ENCODE results near the gene SERINC4.

SERINC4 gene

GRCh38 chr15:43748376-43748775 lies 51.6 kb downstream of the SERINC4 start:
- no peak for DNase-seq

- peak; percentile 86 for DNase-seq
Measured at GRCh38 chr15:43746903-43747309, 53.1 kb downstream of the SERINC4 start.

- DNase-seq, result peak; percentile 96
Measured at GRCh38 chr15:43746245-43746902, 53.6 kb downstream of the SERINC4 start, which contains the start of gene PDIA3. TSS of gene PDIA3 (plus strand) at chr15:43746438. CDS start at chr15:43746540, 102 bp downstream.
